Measurements from ENCODE around the gene ZAP70. TPM values are rescaled to one million over a fixed set of nuclear protein-coding genes. Genes with fewer than 3 reads are reported as not detected.

The ZAP70 gene
- total and polyA plus RNA-seq, 2 donors (not counting 1 experiment from before 2014, with no cell fraction given) = 3.4 to 20.5 TPM

DNA sequence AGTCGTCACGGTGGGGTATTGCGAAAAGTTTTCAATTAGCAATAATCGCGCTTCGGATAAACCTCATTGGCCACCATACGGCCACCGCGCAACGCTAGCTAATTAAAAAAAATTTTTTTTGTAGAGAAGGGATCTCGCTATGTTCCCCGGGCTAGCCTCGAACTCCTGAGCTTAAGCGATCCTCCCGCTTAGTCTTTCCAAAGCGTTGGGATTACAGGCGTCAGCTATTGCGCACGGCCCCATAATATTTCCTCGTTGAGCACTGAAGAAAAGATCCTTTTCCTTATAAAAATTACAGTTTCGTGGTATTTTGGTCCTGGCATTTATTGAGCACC is 48.8 kb upstream of the ZAP70 start:
- 7% methylated on average over 12 of the region's 21 CpGs for WGBS (ENCODE audit: insufficient coverage)
- no peaks in the 10 kb centered on the region for H3K9me3 Mint-ChIP-seq (ENCODE audit: insufficient read depth)
- H3K9ac ChIP-seq (ENCODE audit: low read length) = peak overlapping the region; percentile 98
- H3K36me3 ChIP-seq (replicated peaks in 1 of 2; ENCODE audit: control extremely low read depth in 1 of 2, control insufficient read depth in 1 of 2, extremely low read depth in 1 of 2, insufficient read depth in 2 of 2, low read length in 1 of 2) = peaks cover 0 to 7% of the 10 kb centered on the region in 2 experiments
- CTCF ChIA-PET = interaction anchor here (1.2 to 6.2 kb wide), 4 partner anchors 8 to 73 kb away, joined by 5 to 53 read pairs (median 22); partner anchors contain the start of gene COX5B
- intact Hi-C loops (cut with micrococcal nuclease) = loop anchor here (1.0 to 10.0 kb wide), 6 partner anchors 19 to 1828 kb away; partner anchors contain the start of genes ANKRD36, CNNM4 and REV1
- POLR2A ChIA-PET = interaction anchor here (1.1 to 4.6 kb wide), 2 partner anchors 19 to 74 kb away, joined by 3 to 44 read pairs; partner anchors contain the start of gene COX5B
- H3K9me3 ChIP-seq (ENCODE audit: control extremely low read depth in 1 of 3, control insufficient read depth in 2 of 3, insufficient read depth in 1 of 3, low read length in 2 of 3) = no peaks in the 10 kb centered on the region
- H3K27ac ChIP-seq (ENCODE audit: low read length in 2 of 2) = peak overlapping the region; percentile 82 to 97
- peaks cover 37% of the 10 kb centered on the region for H3K4me1 Mint-ChIP-seq
- peak overlapping the region; percentile 97 for H3K27ac Mint-ChIP-seq
- peak overlapping the region; percentile 96 for H3K4me3 Mint-ChIP-seq
- no peak for ATAC-seq (ENCODE audit: low read depth)
- no peaks in the 10 kb centered on the region for H3K27me3 Mint-ChIP-seq
- H3K4me1 ChIP-seq (ENCODE audit: control insufficient read depth in 2 of 2, insufficient read depth in 2 of 2, low read length in 2 of 2) = peaks cover 23 to 36% of the 10 kb centered on the region in 2 donors
- H3K4me3 ChIP-seq (ENCODE audit: control extremely low read depth in 1 of 5, extremely low read depth in 1 of 5, insufficient read depth in 1 of 5, low read depth in 2 of 5, low read length in 4 of 5) = peak overlapping the region; percentile 67 to 96 (median 80)
- H3K27me3 ChIP-seq (replicated peaks in 1 of 4; ENCODE audit: control extremely low read depth in 1 of 4, control insufficient read depth in 3 of 4, insufficient read depth in 4 of 4, low read length in 3 of 4) = no peaks in the 10 kb centered on the region
- peaks cover 37% of the 10 kb centered on the region for H3K79me2 ChIP-seq (ENCODE audit: control insufficient read depth, insufficient read depth, low read length)
- DNase-seq = no peak
- H2AFZ ChIP-seq (ENCODE audit: insufficient read depth, low read depth, low read length, poor library complexity, severe bottlenecking) = peak overlapping the region; percentile 90
- H4K20me1 ChIP-seq (ENCODE audit: control insufficient read depth, insufficient read depth, low read length, poor library complexity, severe bottlenecking) = peaks cover 34% of the 10 kb centered on the region
- H3K4me2 ChIP-seq (replicated peaks; ENCODE audit: low read depth, low read length, poor library complexity, severe bottlenecking) = peak overlapping the region; percentile 79
- TF ChIP-seq, protein P1, sequence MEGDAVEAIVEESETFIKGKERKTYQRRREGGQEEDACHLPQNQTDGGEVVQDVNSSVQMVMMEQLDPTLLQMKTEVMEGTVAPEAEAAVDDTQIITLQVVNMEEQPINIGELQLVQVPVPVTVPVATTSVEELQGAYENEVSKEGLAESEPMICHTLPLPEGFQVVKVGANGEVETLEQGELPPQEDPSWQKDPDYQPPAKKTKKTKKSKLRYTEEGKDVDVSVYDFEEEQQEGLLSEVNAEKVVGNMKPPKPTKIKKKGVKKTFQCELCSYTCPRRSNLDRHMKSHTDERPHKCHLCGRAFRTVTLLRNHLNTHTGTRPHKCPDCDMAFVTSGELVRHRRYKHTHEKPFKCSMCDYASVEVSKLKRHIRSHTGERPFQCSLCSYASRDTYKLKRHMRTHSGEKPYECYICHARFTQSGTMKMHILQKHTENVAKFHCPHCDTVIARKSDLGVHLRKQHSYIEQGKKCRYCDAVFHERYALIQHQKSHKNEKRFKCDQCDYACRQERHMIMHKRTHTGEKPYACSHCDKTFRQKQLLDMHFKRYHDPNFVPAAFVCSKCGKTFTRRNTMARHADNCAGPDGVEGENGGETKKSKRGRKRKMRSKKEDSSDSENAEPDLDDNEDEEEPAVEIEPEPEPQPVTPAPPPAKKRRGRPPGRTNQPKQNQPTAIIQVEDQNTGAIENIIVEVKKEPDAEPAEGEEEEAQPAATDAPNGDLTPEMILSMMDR (IDR thresholded peaks at IDR 0.05) = no peak
- no peak for TF ChIP-seq EZH2 (IDR thresholded peaks at IDR 0.05; ENCODE audit: borderline replicate concordance, insufficient read depth, low read depth, low read length, poor library complexity, severe bottlenecking)

DNA sequence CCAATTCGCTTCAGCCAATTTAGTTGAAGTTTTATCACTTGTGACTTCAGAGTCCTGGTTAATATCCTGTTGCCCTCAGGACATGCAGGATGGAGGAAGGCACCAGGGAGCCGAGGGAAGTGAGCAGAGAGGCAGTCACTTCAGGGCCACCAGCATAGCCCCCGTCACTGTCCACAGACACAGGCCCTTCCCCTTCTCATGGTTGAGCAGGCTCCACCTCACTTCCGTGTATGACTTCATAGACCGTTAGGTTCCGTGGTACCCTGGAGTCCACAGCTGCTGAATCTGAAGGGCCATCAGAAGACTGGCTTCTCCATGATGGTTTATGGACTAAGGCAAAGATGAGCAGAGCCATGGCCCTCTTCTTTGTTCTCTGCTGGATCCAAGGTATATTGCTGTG is 43.9 kb upstream of the ZAP70 start, which contains the start of gene C2orf92:
Gene C2orf92 (plus strand): TSS at position 266 of the 400 bp plus-strand sequence. CDS start 76 bp downstream, at position 342.
- 88% methylated on average over 6 of the region's 6 CpGs for WGBS (ENCODE audit: insufficient coverage)
- Histone ChIP-seq H3K4me2 (replicated peaks; ENCODE audit: low read depth, low read length, poor library complexity, severe bottlenecking) (no peak within 1 kb of the TSS), H3K36me3 (replicated peaks in 1 of 2; ENCODE audit: control extremely low read depth in 1 of 2, control insufficient read depth in 1 of 2, extremely low read depth in 1 of 2, insufficient read depth in 2 of 2, low read length in 1 of 2) (no peaks in the 10 kb centered on the region), H3K4me1 (ENCODE audit: control insufficient read depth in 2 of 2, insufficient read depth in 2 of 2, low read length in 2 of 2) (peaks cover 5 to 11% of the 10 kb centered on the region in 2 donors), H3K9ac (ENCODE audit: low read length) (no peak within 1 kb of the TSS), H3K27me3 (replicated peaks in 1 of 4; ENCODE audit: control extremely low read depth in 1 of 4, control insufficient read depth in 3 of 4, insufficient read depth in 4 of 4, low read length in 3 of 4) (no peaks in the 10 kb centered on the region), H3K79me2 (ENCODE audit: control insufficient read depth, insufficient read depth, low read length) (no peaks in the 10 kb centered on the region), H3K9me3 (ENCODE audit: control extremely low read depth in 1 of 3, control insufficient read depth in 2 of 3, insufficient read depth in 1 of 3, low read length in 2 of 3) (no peaks in the 10 kb centered on the region), H2AFZ (ENCODE audit: insufficient read depth, low read depth, low read length, poor library complexity, severe bottlenecking) (no peak within 1 kb of the TSS), H4K20me1 (ENCODE audit: control insufficient read depth, insufficient read depth, low read length, poor library complexity, severe bottlenecking) (no peaks in the 10 kb centered on the region), H3K4me3 (ENCODE audit: control extremely low read depth in 1 of 5, extremely low read depth in 1 of 5, insufficient read depth in 1 of 5, low read depth in 2 of 5, low read length in 4 of 5) (no peak within 1 kb of the TSS), H3K27ac (ENCODE audit: low read length in 2 of 2) (no peak within 1 kb of the TSS)
- DNase-seq (peak; percentile 41), ATAC-seq (ENCODE audit: low read depth) (peak; percentile 86)
- ChIA-PET CTCF (interaction anchor here (1.0 to 1.6 kb wide), 2 partner anchors 26 to 28 kb away, joined by 3 to 5 read pairs; no protein-coding TSS in a partner anchor), POLR2A (interaction anchor here (1.0 kb wide), 1 partner anchor 23 kb away, joined by 3 read pairs; the partner anchor contains the start of gene COX5B)
- Mint-ChIP-seq H3K4me1 (peaks cover 4% of the 10 kb centered on the region), H3K9me3 (ENCODE audit: insufficient read depth) (no peaks in the 10 kb centered on the region), H3K4me3 (peak within 1 kb of the TSS; percentile 57), H3K27me3 (no peaks in the 10 kb centered on the region), H3K27ac (peak within 1 kb of the TSS; percentile 85)
- TF ChIP-seq, protein P1 (IDR thresholded peaks at IDR 0.05) = no peak
- TF ChIP-seq EZH2 (IDR thresholded peaks at IDR 0.05; ENCODE audit: borderline replicate concordance, insufficient read depth, low read depth, low read length, poor library complexity, severe bottlenecking) = no peak
- intact Hi-C loops (cut with micrococcal nuclease) = loop anchor here (10.0 kb wide), 1 partner anchor 555 kb away; the partner anchor contains the start of gene ANKRD36
